ENCODE data around the gene DDX27.

Gene DDX27

DNA sequence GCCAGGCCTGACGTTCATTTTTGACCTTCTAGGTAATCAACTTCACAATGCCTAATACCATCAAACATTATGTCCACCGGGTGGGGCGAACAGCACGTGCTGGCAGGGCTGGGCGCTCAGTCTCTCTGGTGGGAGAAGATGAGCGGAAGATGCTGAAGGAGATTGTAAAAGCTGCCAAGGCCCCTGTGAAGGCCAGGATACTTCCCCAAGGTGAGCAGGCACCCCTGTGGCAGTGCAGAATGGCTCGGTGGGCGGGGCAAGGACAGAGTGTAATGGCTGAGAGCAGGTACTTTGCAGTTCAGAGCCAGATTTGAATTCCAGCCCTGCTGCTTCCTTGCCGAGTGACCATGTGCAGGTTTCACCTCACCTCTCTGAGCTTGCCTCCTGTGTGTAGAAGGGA, 17.1 kb downstream of the DDX27 start:
- DNase-seq, result no peak
- in situ Hi-C loops (cut with HindIII; ENCODE audit: low pct_ligation_motif_present, low pct_unique_long_range_greater_than_20kb, low sequenced_read_pairs), result no loop called here

GRCh38 chr20:49237531-49237930, 18.3 kb downstream of the DDX27 start:
- DNase-seq, result no peak
- in situ Hi-C loops (cut with HindIII; ENCODE audit: low pct_ligation_motif_present, low pct_unique_long_range_greater_than_20kb, low sequenced_read_pairs), result no loop called here

GRCh38 chr20:49245921-49246740, 26.9 kb downstream of the DDX27 start:
- in situ Hi-C loops (cut with HindIII; ENCODE audit: low pct_ligation_motif_present, low pct_unique_long_range_greater_than_20kb, low sequenced_read_pairs), result no loop called here
- DNase-seq, result peak; percentile 52

GRCh38 chr20:49247169-49247723, 28.0 kb downstream of the DDX27 start:
- DNase-seq, result no peak
- in situ Hi-C loops (cut with HindIII; ENCODE audit: low pct_ligation_motif_present, low pct_unique_long_range_greater_than_20kb, low sequenced_read_pairs), result no loop called here

GRCh38 chr20:49247792-49248191, 28.6 kb downstream of the DDX27 start:
- in situ Hi-C loops (cut with HindIII; ENCODE audit: low pct_ligation_motif_present, low pct_unique_long_range_greater_than_20kb, low sequenced_read_pairs), result no loop called here

DNA sequence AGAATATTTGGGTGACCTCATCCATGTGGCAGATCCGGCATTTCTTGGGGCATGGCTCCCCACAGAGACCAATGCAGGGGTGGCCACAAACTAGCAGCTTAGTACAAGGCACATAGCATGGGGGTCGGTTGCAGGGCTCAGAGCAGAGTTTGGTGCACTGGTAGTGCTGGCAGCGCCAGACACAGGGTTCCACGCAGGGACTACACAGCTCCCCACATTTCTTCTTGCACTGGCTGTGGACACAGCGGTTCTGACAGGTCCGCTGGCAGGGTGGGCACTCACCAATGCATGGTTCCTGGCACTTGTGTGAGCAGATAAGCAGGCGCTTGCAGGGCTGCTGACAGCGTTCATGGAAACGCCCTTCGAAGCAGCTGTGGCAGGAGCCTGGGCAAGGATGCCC, 29.1 kb downstream of the DDX27 start:
- in situ Hi-C loops (cut with HindIII; ENCODE audit: low pct_ligation_motif_present, low pct_unique_long_range_greater_than_20kb, low sequenced_read_pairs), result no loop called here
- no peak for DNase-seq

More at GRCh38 chr20:49247792-49248191, 28.6 kb downstream of the DDX27 start:
- DNase-seq, result no peak

DNA sequence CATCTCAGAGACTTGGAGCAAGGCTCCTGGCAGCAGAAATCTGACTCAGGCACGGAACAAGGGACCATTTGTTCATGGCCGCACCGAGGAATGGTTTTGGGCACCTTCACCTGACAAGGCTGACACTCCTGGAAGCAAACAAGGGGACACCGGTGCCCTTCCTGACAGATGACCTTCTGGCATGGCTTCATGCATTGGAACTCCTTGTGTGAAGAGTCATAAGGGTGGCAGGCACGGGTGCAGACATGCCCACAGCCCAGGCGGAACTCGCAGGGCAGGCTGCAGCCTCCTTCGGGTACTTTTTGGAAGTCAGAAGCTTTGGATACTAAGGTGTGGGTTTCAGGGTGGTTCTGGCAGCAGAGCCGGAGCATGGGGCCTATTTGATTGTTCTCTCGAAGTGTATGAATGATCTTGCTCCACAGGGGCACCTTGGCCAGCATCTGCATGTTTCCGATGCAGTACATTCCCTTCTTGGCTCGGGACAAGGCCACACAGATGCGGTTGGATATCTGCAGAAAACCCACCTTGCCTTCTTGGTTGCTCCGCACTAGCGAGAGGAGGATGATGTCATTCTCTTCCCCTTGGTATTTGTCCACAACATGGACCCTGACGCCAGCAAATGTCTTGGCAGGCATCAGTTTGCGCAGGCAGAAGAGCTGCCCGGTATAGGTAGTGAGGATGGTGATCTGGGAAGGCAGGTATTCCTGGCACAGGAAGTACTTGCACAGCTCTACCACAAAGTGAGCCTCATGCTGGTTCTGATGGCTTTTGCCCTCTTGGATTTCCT, 29.9 kb downstream of the DDX27 start:
- in situ Hi-C loops (cut with HindIII; ENCODE audit: low pct_ligation_motif_present, low pct_unique_long_range_greater_than_20kb, low sequenced_read_pairs), result no loop called here
- no peak for DNase-seq

DNA sequence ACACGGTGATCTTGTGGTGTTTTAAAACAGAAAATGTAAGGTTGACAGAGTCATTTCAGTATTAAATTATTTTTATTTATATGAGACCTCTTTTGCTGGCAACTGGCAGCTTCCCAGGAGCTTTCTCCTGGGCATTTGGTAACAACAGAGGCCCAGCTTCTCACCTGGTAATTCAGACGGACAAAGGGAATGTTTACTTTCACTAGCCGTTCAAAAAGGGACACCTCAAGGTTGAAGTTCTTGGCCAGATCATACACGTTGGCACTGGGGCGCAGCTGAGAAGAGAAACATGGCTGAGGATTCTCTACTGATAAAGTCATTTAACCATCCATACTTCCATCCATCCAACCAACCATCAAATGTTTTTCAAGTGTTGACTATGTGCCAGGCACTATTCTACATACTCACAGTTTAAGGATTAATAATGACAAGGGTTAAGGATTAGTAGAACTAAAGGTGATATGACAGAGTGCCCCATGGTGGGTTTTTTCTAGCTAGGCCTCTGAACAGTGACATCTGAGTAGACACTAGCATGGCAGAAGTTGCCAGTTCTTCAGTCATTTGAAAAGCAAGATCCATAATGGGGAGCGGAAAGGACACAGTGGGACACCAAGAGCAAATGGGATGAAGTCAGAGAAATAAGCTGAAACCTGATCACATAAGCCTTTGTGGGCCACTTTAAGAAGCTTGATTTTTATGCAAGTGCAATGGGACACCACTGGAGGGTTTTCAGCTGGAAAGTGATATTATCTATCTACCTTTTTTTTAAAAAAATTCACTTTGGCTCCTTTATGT, 33.5 kb downstream of the DDX27 start:
- DNase-seq, result no peak
- in situ Hi-C loops (cut with HindIII; ENCODE audit: low pct_ligation_motif_present, low pct_unique_long_range_greater_than_20kb, low sequenced_read_pairs), result no loop called here

DNA sequence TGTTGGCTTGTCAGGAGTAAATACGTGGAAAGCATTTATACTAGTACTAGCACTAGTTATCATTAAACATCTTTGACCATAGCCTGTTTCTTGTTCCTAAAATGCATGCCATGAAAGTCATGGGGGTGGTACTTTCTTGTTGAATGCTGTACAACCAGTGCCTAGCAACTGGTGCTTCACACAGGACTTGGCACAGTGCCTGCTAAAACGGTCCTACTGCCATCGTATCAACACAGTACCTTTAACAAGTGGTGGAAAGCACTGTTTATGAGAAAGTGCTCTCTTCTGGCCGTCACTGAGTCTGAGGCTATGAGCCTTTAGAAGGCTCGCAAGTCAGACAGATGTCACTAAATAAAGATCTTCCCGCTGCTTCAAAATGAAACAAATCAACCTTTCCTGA, 37.0 kb downstream of the DDX27 start:
- in situ Hi-C loops (cut with HindIII; ENCODE audit: low pct_ligation_motif_present, low pct_unique_long_range_greater_than_20kb, low sequenced_read_pairs), result no loop called here
- DNase-seq, result no peak

DNA sequence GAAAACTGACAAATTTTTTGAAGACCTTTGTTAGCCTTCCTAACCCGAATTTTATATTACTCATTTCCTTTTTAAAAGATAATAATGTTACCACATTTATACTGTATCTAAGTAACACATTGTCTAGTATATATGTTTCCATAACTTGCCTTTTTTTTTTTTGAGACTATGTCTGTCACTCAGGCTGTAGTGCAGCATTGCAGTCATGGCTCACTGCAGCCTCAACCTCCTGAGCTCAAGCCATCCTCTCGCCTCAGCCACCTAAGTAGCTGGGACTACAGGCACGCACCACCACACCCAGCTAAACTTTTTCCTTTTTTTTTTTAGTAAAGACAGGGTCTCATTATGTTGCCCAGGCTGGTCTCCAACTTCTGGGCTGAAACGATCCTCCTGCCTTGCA, 40.1 kb downstream of the DDX27 start:
- in situ Hi-C loops (cut with HindIII; ENCODE audit: low pct_ligation_motif_present, low pct_unique_long_range_greater_than_20kb, low sequenced_read_pairs), result no loop called here
- DNase-seq, result no peak

DNA sequence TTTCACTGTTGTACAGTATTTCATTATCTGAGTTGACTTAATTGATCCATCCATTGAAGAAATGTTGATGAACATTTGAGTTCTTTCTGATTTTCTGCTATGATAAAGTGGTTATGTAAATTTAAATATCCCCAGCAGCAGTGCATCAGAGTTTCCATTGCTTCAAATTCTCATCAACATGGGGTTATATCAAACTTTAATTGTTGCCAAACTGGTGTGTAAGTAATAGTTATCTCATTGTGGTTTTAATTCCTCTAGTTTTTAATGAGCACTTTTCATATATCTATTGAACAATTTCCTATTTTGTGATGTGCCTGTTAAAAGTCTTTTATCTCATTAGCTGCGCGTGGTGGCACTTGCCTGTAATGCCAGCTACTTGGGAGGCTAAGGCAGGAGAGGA, 40.6 kb downstream of the DDX27 start:
- no peak for DNase-seq
- in situ Hi-C loops (cut with HindIII; ENCODE audit: low pct_ligation_motif_present, low pct_unique_long_range_greater_than_20kb, low sequenced_read_pairs), result no loop called here

- no peak for DNase-seq
- in situ Hi-C loops (cut with HindIII; ENCODE audit: low pct_ligation_motif_present, low pct_unique_long_range_greater_than_20kb, low sequenced_read_pairs), result no loop called here
Observed at GRCh38 chr20:49260218-49260617, 41.0 kb downstream of the DDX27 start.

GRCh38 chr20:49261173-49261572, 42.0 kb downstream of the DDX27 start:
- in situ Hi-C loops (cut with HindIII; ENCODE audit: low pct_ligation_motif_present, low pct_unique_long_range_greater_than_20kb, low sequenced_read_pairs), result no loop called here
- DNase-seq, result no peak

GRCh38 chr20:49262444-49262843, 43.2 kb downstream of the DDX27 start:
- no peak for DNase-seq
- in situ Hi-C loops (cut with HindIII; ENCODE audit: low pct_ligation_motif_present, low pct_unique_long_range_greater_than_20kb, low sequenced_read_pairs), result no loop called here

- no peak for DNase-seq
- in situ Hi-C loops (cut with HindIII; ENCODE audit: low pct_ligation_motif_present, low pct_unique_long_range_greater_than_20kb, low sequenced_read_pairs), result no loop called here
Observed at GRCh38 chr20:49267327-49267726, 48.1 kb downstream of the DDX27 start.

DNA sequence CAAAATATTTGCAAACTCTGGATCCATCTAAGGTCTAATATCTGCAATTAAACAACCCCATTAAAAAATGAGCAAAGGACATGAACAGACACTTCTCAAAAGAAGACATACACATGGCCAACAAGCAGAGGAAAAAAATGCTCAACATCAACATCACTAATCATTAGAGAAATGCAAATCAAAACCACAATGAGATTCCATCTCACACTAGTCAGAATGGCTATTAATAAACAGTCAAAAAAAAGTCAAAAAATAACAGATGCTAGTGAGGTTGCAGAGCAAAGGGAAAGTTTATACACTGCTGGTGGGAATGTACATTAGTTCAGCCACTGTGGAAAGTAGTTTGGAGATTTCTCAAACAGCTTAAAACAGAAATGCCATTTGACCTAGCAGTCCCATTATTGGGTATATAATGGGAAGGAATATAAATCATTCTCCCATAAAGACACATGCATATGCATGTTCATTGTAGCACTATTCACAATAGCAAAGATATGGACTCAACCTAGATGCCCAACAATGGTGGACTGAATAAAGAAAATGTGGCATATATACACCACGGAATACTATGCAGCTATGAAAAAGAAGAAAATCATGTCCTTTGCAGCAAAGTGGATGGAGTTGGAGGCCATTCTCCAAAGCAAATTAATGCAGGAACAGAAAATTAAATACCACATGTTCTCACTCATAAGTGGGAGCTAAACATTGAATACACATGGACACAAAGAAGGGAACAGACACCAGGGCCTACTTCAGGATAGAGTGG, 49.6 kb downstream of the DDX27 start:
- in situ Hi-C loops (cut with HindIII; ENCODE audit: low pct_ligation_motif_present, low pct_unique_long_range_greater_than_20kb, low sequenced_read_pairs), result no loop called here
- DNase-seq, result no peak

DNA sequence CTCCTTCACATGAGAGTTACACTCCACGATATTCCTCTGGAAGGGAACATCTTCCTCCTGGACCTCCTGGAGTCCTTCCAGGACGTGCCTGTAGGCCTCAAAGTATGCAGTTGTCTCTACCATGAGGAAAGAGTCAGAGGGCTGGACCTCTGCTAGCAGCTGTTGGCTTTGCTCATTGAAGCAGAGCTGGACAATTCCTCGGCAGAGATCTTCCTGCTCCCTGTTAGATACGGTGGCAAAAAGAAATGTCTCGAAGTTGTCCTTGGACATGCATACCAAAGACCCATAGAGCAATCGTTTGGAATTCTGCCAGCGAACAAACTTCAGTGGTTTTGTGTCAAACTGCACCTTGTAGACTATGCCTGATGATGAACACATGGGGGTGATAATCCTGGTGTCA, 51.0 kb downstream of the DDX27 start:
- no peak for DNase-seq
- in situ Hi-C loops (cut with HindIII; ENCODE audit: low pct_ligation_motif_present, low pct_unique_long_range_greater_than_20kb, low sequenced_read_pairs), result no loop called here

DNA sequence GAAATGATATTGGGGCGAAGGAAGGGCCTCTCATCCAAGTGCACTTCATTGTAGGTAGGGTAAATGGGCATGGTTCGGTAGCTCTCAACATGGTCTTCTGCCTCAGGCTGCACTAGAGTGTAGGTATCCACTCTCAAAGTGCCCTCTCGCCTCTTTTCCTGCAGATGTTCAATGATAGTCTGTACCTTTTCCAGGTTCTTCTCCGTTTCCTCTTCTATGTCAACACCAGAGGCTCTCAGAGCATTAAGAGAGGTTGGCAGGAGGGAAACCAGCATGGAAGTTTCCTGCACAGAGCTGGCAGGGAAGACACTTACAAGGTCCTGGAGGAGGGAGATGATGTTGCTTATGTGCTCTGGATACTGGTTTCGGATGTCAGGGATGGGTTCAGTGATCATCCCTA, 51.5 kb downstream of the DDX27 start:
- in situ Hi-C loops (cut with HindIII; ENCODE audit: low pct_ligation_motif_present, low pct_unique_long_range_greater_than_20kb, low sequenced_read_pairs), result no loop called here
- DNase-seq, result no peak
